Sigmoid colon (tissue), 4 donors: Measurements from ENCODE around the gene ERVH48-1.

ENCODE experiments used
- CTCF ChIP-seq, 4 experiments: fragments of 450-650 bp in 3 of 4; fragments of 200-600 bp in 1 of 4; IDR thresholded peaks; one replicate each; pipeline ENCODE4 v1.5.1; 2016 to 2019; ENCODE audit warnings: antibody characterized with exemption in 4 of 4, mild to moderate bottlenecking in 3 of 4, moderate library complexity in 2 of 4
- EP300 ChIP-seq, 4 donors: sonication (generic); formaldehyde crosslinking; IDR thresholded peaks; one replicate each; pipeline ENCODE4 v1.6.1; 2017; ENCODE audit warnings: antibody characterized with exemption in 4 of 4
- POLR2A ChIP-seq, 2 donors: fragments of 450-650 bp; IDR thresholded peaks; one replicate each; pipeline ENCODE4 v1.6.1; 2016; ENCODE audit warnings: antibody characterized with exemption in 2 of 2, mild to moderate bottlenecking in 2 of 2, moderate library complexity in 2 of 2
- POLR2AphosphoS5 ChIP-seq, 4 donors: sonication (generic); formaldehyde crosslinking; IDR thresholded peaks; one replicate each; pipeline ENCODE4 v1.6.1; 2017; ENCODE audit warnings: antibody characterized with exemption in 4 of 4

GRCh38 chr21:42929969-42930368 is 4.5 kb upstream of the ERVH48-1 start:
- TF ChIP-seq POLR2A (IDR thresholded peaks at IDR 0.05) (no peak), POLR2AphosphoS5 (IDR thresholded peaks at IDR 0.05) (no peak), CTCF (IDR thresholded peaks at IDR 0.05) (no peak), EP300 (IDR thresholded peaks at IDR 0.05) (no peak)
